B cell (primary cell): ENCODE results near the gene PEX14. TPM values are rescaled to one million over a fixed set of nuclear protein-coding genes. Genes with fewer than 3 reads are reported as not detected.

Source experiments
- ATAC-seq: fragments of 200-7000 bp; cut with Tn5 transposase; one replicate; pipeline ENCODE4 v1.10.0; 2021; ENCODE audit warnings: low read depth, mild to moderate bottlenecking, moderate number of reproducible peaks, moderate library complexity
- CTCF ChIA-PET: fragments of 350-600 bp; sonication (Branson Sonifier 250); formaldehyde crosslinking; loops from one replicate; lab custom pipeline; 2021; ENCODE audit warnings: antibody characterized with exemption, inconsistent platforms; lab: Charles Lee
- POLR2A ChIA-PET: fragments of 350-600 bp; sonication (Branson Sonifier 250); formaldehyde crosslinking; loops from one replicate; lab custom pipeline; 2021; ENCODE audit warnings: antibody characterized with exemption; lab: Charles Lee
- DNase-seq: peaks from one replicate; pipeline ENCODE4 v3.0.0; 2013
- H2AFZ ChIP-seq: 2 replicates; pipeline ENCODE4 v1.6.1; 2012; ENCODE audit warnings: mild to moderate bottlenecking, low read depth, low read length; ENCODE audit not compliant: insufficient read depth, poor library complexity, severe bottlenecking
- H3K27ac ChIP-seq, 2 donors: 1 replicate in 1 of 2; 2 replicates in 1 of 2; pipeline ENCODE4 v1.5.1; 2012 to 2013; ENCODE audit warnings: low read length in 2 of 2, mild to moderate bottlenecking in 2 of 2, moderate library complexity in 1 of 2
- H3K27me3 ChIP-seq, 4 experiments: fragments of 200-600 bp in 1 of 4; sonication (generic) in 1 of 4; replicated peaks in 1 of 4; 1 replicate in 2 of 4; 2 replicates in 2 of 4; pipeline versions ENCODE4 v1.6.1 to v1.7.0; 2013 to 2016; ENCODE audit warnings: low read length in 3 of 4, mild to moderate bottlenecking in 2 of 4, mixed read lengths in 1 of 4, moderate library complexity in 1 of 4; ENCODE audit not compliant: insufficient read depth in 4 of 4, control insufficient read depth in 3 of 4; ENCODE audit errors: control extremely low read depth in 1 of 4
- H3K36me3 ChIP-seq, 2 experiments: replicated peaks in 1 of 2; 1 replicate in 1 of 2; 2 replicates in 1 of 2; pipeline versions ENCODE4 v1.6.1 to v1.7.1; 2013; ENCODE audit warnings: low read length in 1 of 2; ENCODE audit not compliant: insufficient read depth in 2 of 2, control insufficient read depth in 1 of 2; ENCODE audit errors: control extremely low read depth in 1 of 2, extremely low read depth in 1 of 2
- H3K4me1 ChIP-seq, 2 donors: fragments of 200-600 bp in 1 of 2; sonication (generic) in 1 of 2; 1 replicate in 1 of 2; 2 replicates in 1 of 2; pipeline versions ENCODE4 v1.5.1 to v1.6.1; 2013 to 2017; ENCODE audit warnings: low read length in 2 of 2; ENCODE audit not compliant: control insufficient read depth in 2 of 2, insufficient read depth in 2 of 2
- H3K4me2 ChIP-seq: replicated peaks from 2 replicates; pipeline ENCODE3; 2012; ENCODE audit warnings: mild to moderate bottlenecking, low read depth, low read length; ENCODE audit not compliant: poor library complexity, severe bottlenecking
- H3K4me3 ChIP-seq, 5 experiments: fragments of 200-600 bp in 1 of 5; sonication (generic) in 1 of 5; 1 replicate in 3 of 5; 2 replicates in 2 of 5; pipeline versions ENCODE4 v1.5.1 to v1.7.0; 2011 to 2016; ENCODE audit warnings: low read length in 4 of 5, mild to moderate bottlenecking in 4 of 5, low read depth in 2 of 5, control low read depth in 1 of 5, moderate library complexity in 1 of 5; ENCODE audit not compliant: insufficient read depth in 1 of 5; ENCODE audit errors: control extremely low read depth in 1 of 5, extremely low read depth in 1 of 5
- H3K79me2 ChIP-seq: fragments of 200-600 bp; sonication (generic); one replicate; pipeline ENCODE4 v1.6.0; 2016; ENCODE audit warnings: low read length; ENCODE audit not compliant: control insufficient read depth, insufficient read depth
- H3K9ac ChIP-seq: fragments of 200-600 bp; sonication (generic); 2 replicates; pipeline ENCODE4 v1.6.1; 2017; ENCODE audit warnings: mild to moderate bottlenecking, low read length, moderate library complexity
- H3K9me3 ChIP-seq, 3 donors: one replicate each; pipeline versions ENCODE4 v1.6.1 to v1.7.1; 2013; ENCODE audit warnings: low read length in 2 of 3; ENCODE audit not compliant: control insufficient read depth in 2 of 3, insufficient read depth in 1 of 3; ENCODE audit errors: control extremely low read depth in 1 of 3
- H4K20me1 ChIP-seq: 2 replicates; pipeline ENCODE4 v1.6.0; 2012; ENCODE audit warnings: mild to moderate bottlenecking, low read length; ENCODE audit not compliant: insufficient read depth, control insufficient read depth, poor library complexity, severe bottlenecking
- H3K27ac Mint-ChIP-seq: one replicate; pipeline ENCODE4 v1.8.0; 2021; ENCODE audit warnings: mixed read lengths
- H3K27me3 Mint-ChIP-seq: one replicate; pipeline ENCODE4 v1.8.0; 2021; ENCODE audit warnings: mixed read lengths
- H3K4me1 Mint-ChIP-seq: one replicate; pipeline ENCODE4 v1.8.0; 2021; ENCODE audit warnings: mixed read lengths
- H3K4me3 Mint-ChIP-seq: one replicate; pipeline ENCODE4 v1.8.0; 2021; ENCODE audit warnings: mixed read lengths
- H3K9me3 Mint-ChIP-seq: one replicate; pipeline ENCODE4 v1.8.0; 2022; ENCODE audit warnings: mixed read lengths; ENCODE audit not compliant: insufficient read depth
- CTCF ChIP-seq: fragments of 200-600 bp; IDR thresholded peaks from one replicate; pipeline ENCODE4 v1.8.0; 2022; ENCODE audit warnings: antibody characterized with exemption, mild to moderate bottlenecking
- EZH2 ChIP-seq: IDR thresholded peaks from 2 replicates; pipeline ENCODE4 v1.6.1; 2012; ENCODE audit warnings: borderline replicate concordance, low read depth, mild to moderate bottlenecking, moderate library complexity, low read length; ENCODE audit not compliant: insufficient read depth, poor library complexity, severe bottlenecking
- WGBS: methylation state at CpG from one replicate; pipeline ENCODE4 v1.1.5; 2013; ENCODE audit warnings: missing lambda C conversion rate; ENCODE audit not compliant: insufficient coverage; 5-methylcytosine and 5-hydroxymethylcytosine counted together
- intact Hi-C: fragments of 100-400 bp; cut with micrococcal nuclease; formaldehyde crosslinking; loops from one replicate; pipeline ENCODE4 v1.10.0; 2022
- polyA plus RNA-seq: library from polyadenylated mRNA; depleted of rRNA; stranded (reverse); fragments of >200 nt; gene quantifications from 2 replicates; pipeline ENCODE4 v1.2.3, GENCODE V29; 2012
- total RNA-seq, 2 donors: library from RNA; stranded (reverse); fragments of 120-200 nt in 1 of 2; gene quantifications; 1 replicate in 1 of 2; 2 replicates in 1 of 2; pipeline versions ENCODE4 v1.2.3 to v1.2.4, GENCODE V29; 2013 to 2022

PEX14 gene
- total and polyA plus RNA-seq, 2 donors (not counting 1 experiment from before 2014, with no cell fraction given): 14.1 to 19.3 TPM

- Histone ChIP-seq H3K79me2 (peaks cover 87% of the 10 kb centered on the region), H3K27ac (no peak overlapping the region), H3K4me3 (no peak overlapping the region), H3K27me3 (no peaks in the 10 kb centered on the region), H3K36me3 (peaks cover 0 to 5% of the 10 kb centered on the region in 2 experiments), H3K9me3 (peaks cover 0 to 5% (median 2%) of the 10 kb centered on the region in 3 donors), H3K9ac (no peak overlapping the region), H4K20me1 (peaks cover 11% of the 10 kb centered on the region), H3K4me2 (no peak overlapping the region), H3K4me1 (peaks cover 0 to 2% of the 10 kb centered on the region in 2 donors), H2AFZ (no peak overlapping the region)
- H3K4me3 Mint-ChIP-seq: no peak overlapping the region
- TF ChIP-seq CTCF (no peak), EZH2 (no peak)
- ChIA-PET CTCF (no interaction called here), POLR2A (no interaction called here)
- ATAC-seq (no peak), DNase-seq (no peak)
- intact Hi-C loops: no loop called here
- peaks cover 7% of the 10 kb centered on the region for H3K4me1 Mint-ChIP-seq
- 77% methylated on average over 3 of the region's 4 CpGs for WGBS
- no peaks in the 10 kb centered on the region for H3K9me3 Mint-ChIP-seq
- no peaks in the 10 kb centered on the region for H3K27me3 Mint-ChIP-seq
- no peak overlapping the region for H3K27ac Mint-ChIP-seq
These were observed 14.7 kb downstream of the PEX14 start for GRCh38 chr1:10489291-10490055.

DNA sequence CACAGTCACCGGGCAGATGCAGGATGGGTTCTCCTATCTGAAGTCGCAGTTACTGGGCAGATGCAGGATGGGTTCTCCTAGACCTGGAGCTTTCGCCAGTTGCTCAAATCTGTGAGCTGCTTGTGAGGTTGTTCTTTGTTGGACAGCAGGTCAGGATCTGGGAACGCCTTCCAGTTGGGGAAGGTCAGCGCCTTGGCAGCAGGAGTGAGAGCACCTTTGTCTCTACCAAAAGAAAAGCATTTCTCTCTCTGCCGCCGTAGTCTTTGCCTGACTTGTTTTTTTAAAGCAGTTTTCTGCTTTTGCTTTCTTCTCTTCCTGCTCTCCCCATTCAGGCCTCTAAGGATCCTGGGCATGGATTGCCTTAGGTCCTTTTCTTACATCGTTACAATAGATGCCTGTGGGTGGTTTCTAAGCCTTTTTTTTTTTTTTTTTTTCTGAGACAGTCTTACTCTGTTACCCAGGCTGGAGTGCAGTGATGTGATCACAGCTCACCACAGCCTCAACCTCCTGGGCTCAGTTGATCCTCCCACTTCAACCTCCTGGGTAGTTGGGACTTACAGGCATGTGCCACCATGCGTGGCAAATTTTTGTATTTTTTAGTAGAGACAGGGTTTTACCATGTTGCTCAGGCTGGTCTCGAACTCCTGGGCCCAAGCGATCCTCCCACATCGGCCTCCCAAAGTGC lies 15.7 kb downstream of the PEX14 start:
- no peak for ATAC-seq
- intact Hi-C loops: no loop called here
- POLR2A ChIA-PET: no interaction called here
- no peak overlapping the region for H3K4me3 ChIP-seq
- CTCF ChIA-PET: interaction anchor here (0.7 to 2.3 kb wide), 2 partner anchors 61 to 1126 kb away, joined by 3 to 13 read pairs; partner anchors contain the start of gene CENPS
- H4K20me1 ChIP-seq: peaks cover 15% of the 10 kb centered on the region
- DNase-seq: no peak
- no peaks in the 10 kb centered on the region for H3K27me3 ChIP-seq
- Mint-ChIP-seq H3K9me3 (no peaks in the 10 kb centered on the region), H3K4me3 (no peak overlapping the region), H3K27me3 (no peaks in the 10 kb centered on the region), H3K27ac (no peak overlapping the region), H3K4me1 (peaks cover 13% of the 10 kb centered on the region)
- TF ChIP-seq EZH2: no peak
- TF ChIP-seq CTCF: no peak
- no peak overlapping the region for H3K4me2 ChIP-seq
- peaks cover 0 to 5% (median 2%) of the 10 kb centered on the region in 3 donors for H3K9me3 ChIP-seq
- WGBS: 92% methylated on average over 7 of the region's 12 CpGs
- H3K27ac ChIP-seq: no peak overlapping the region
- H3K79me2 ChIP-seq: peaks cover 85% of the 10 kb centered on the region
- peaks cover 6 to 10% of the 10 kb centered on the region in 2 donors for H3K4me1 ChIP-seq
- no peak overlapping the region for H2AFZ ChIP-seq
- H3K9ac ChIP-seq: no peak overlapping the region
- peaks cover 0 to 3% of the 10 kb centered on the region in 2 experiments for H3K36me3 ChIP-seq
